NCI-H345 treated with DMSO at 0.1 percent for 48 hours (cell line): ENCODE results near the gene THRB.

Experiments used
- DNase-seq: peaks from one replicate; lab custom pipeline; 2025; ENCODE audit not compliant: unreplicated experiment; lab: John Stamatoyannopoulos, UW

Gene THRB

DNA sequence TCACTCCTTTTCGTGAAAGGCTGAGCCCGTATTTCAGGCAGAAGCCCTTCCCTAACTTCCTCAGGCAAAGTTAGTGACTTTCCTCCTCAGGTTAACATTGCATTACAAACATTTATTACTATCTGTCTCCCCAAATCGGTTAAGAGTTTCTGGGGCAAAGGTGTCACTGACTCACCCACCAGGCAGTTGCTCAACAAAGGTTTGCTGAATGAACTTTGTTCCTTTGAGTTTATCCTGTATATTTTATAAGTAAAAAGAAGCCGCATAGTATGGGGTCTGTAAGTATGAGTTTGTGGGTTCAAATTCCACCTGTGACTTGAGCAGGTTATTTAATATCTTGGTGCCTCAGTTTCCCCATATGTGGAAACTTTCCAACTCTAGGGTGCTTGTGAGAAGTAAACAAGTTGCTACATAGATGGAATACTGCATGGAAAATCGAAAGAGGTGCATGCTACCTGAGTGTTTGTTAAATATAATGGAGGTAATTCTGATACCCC lies 177.7 kb downstream of the THRB start:
- no peak for DNase-seq

DNA sequence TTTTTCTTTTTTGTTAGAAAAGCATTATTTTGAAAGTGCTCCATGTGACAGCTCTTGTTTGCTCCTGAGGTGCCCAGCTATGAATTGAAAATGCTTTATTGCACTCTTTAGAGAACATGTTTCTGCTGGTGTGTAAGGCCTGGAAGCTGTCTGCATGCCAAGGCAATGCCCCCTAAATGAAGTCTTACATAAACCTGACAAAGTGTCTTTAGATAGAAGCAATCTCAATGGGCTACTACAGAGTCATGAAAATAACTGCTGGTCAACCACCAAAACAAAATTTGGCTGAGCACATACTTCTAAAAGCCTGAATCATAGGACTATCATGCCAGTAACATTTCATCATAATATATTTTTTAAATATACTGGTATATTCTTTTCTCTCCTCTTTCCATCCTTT lies 178.7 kb downstream of the THRB start:
- DNase-seq = no peak

DNA sequence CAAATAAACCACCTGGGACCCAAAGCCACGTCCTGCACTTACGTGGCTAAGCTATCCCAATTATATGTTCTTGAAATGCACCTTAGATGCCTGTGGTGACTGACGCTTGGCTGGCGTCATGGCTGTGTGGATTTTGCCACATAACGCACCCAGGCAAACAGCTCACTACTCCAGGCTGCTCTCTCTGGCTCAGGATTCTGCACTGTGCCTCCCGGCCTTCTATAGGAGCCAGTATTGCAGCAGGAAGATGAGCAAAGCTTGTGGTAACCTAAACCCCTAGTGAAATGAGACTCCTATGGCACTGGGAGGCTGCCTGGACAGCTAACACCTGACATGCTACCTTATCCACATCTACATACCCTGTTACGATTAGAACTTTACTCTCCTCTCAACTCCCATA lies 179.3 kb downstream of the THRB start:
- no peak for DNase-seq

DNA sequence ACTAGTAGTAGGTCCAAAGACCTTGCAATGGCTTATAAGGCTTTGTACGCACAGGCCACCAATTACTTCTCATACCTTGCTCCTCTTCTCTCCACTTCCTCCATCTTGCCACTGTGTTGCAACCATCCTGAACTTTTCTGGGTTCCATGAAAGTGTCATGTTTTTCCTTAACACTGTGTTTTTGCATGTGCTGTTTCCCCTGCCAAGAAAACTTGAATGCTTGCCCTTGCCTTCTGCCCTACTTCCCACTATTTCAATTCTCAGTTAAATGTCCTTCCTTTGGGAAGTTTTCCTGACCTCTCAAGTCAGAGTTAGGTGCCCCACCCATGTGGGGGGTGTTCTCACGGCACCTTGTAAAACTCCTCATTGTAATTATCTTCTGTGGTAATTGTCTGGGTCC lies 182.8 kb downstream of the THRB start:
- no peak for DNase-seq

DNA sequence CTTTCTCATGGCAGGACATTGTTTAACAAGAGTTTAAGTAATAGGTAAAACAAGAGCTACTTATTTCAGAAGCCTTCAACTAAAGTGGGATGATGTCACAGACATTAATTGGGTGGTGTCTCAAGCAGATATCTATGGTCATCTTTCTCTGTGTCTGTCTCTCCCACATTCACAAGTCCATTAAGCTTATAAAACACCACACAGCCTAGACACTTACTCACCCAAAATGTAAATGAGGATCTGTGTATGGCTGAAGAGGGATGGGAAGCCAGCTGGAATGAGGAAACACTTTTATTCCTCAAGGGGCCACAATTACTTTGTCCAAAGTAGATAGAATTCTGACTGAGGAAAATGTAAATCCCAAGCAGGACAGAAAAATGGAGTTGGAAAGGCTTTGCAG lies 183.8 kb downstream of the THRB start:
- no peak for DNase-seq

DNA sequence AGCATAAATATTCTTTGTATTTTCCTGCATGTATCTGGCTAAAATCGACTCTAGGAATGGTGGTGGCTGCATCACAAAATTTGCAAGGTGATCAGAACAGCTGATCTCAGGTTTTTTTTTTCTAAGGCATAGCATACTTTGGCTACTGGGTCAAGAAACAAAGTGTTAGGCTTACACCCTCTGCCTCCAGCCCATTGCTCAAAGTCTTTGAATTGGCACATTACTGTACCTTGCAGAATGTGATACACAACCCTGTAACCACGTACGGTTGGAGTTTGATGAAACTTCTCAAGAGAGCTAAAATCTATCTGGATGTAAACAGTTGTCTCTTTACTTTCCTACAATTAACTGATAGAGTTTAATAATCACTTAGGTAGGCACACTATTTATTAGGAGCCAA lies 188.1 kb downstream of the THRB start:
- no peak for DNase-seq

DNA sequence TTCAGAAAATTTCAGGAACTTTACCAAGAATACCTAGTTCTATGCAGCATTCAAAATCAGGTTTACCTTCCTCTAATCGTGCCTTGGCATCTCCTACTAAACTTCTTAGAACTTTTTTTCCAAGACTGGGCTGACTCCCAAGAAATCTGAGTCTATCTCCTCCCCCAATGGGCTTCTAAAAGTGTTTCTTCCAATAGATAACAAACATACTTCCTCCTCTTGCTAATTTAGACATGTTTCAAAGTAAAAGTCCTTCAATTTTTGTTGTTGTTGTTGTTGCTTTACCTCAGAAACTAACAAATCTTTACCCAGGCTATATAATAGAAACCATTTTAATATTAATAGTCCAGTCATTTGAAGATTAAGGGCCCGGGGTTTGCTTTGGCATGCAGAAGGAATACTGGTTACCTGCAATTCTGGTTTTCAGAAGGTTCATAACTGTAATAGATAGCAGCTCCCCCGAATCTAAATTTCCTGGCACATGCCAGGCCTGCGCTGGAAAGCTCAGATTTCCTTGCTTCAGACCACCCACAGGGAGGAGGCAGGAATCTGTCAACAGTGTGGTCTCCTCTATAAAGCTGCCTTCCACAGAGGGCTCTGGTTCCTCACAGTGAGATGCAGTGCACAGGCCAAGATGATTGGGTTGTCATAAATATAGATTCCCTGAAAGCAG lies 188.7 kb downstream of the THRB start:
- DNase-seq = no peak

DNA sequence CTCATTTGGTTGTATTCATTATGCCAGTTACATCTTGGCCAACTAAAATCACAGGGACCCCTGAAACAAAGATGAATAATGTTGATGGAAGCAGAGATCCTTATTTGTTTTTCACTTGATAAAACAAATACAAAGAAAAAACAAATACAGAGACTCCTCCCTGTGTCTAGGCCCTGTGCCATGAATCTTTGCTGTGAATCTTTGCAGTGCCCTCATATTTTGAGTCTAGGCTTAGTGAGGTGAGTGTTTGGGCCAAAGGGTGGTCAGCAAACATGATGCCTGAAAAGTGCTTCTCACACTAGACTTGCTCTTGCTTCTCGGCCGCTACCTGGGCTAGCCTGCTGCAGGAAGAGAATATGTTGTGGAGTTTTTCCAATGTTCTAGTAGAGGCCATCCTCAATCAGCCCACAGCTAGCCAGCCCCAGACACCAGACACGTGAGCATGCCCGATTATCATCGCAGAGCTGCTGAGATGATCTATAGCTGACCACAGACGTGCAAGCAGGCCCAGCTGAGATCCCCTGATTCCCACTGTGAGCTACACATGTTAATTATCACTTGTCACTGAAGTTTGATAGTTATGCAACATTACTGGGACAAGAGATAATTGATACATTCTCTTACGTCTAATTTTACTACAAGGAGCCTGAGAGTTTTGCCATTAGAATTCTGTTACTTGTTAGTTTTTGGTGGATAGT lies 191.4 kb downstream of the THRB start:
- DNase-seq = no peak

DNA sequence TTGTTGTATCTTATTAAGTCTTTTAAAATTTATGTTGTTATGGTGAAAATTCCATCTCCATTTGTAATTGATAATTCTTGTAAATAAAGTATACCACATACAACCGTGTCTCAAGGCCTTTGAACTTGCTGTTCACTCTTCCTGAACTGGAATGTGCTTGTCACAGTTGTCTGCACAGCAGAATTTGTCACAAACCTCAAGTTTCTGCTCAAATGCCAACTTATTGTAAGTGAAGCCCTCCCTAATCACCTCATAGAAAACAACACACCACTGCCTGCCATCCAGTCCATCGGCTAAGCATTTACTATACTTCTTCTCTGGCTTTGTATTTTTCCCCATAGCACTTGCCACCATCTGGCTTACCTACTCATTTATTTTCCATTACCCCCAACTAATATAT lies 192.3 kb downstream of the THRB start:
- no peak for DNase-seq

DNA sequence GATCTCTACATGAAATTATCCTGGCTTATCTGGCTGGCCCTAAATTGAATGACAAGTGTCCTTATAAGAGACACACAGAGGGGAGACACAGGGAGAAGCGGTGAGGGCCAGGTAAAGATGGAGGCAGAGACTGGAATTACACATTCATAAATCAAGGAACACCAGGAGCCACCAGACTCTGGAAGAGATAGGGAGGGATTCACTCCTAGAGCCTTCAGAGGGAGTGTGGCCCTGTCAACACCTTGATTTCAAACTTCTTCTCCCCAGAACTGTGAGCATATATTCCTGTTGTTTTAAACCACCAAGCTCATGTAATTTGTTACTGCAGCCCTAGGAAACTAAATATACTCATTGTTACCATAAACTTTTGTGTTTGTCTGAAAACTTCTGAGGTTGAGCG lies 193.7 kb downstream of the THRB start:
- DNase-seq = no peak

DNA sequence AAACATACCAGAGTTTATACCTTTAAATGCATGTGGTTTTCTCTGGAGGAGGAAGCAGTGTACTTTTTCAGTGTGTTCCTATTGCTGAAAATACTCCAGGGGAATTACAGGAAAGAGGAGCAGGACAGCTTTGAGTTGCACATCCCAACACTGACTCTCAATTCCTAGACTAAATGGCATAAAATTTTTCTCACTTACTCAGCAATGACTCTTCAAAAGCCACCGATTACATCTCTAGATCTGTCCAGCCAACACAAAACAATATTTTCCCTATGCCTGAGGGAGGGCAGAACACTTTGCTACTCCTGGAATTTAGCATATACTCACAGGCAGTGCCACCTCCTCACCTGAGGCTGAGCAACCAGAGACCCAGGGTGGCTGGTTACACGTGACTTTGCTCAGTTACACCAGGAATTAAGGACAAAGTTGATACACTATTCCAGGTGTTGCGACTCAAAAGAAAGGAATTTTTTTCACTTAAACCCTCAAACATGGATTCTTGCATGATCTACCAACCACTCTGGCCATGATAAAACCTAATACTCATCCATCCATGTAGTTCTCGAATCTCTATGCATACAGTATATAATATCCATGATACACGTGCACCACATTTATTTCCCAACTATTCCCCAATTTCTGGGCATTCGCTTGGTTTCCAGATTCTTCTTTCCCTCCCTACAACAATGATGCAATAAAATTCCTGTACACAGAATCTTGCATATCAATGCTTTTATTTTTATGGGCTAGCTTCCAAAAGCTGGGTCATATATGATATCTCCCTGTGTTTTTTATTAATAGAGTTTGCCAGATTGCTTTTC lies 194.6 kb downstream of the THRB start:
- no peak for DNase-seq

DNA sequence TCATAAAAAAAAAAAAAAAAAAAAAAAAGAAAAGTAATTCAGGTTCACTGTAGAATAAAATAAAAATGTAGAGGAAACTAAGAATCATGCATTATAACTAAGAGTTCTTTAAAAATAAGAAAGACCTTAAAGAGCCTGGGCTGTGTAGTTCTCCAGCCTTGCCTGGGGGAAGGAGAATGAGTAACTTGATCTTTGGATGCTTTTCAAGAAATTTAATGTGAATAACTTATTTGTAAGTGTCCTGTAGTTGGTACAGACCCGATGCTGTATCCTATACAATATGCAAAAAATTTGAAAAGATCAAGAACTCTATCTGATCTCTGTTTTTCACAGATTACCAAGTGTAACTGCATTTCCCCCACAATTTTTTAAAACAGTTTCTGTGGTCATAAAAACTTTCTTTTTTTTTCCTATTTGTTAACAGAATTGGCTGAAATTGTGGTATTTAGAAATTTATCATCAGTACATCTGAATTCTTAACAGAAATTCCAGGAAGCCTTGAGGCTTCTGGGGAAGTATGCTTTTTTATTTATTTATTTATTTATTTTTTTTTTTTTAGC lies 195.3 kb downstream of the THRB start:
- DNase-seq = no peak

DNA sequence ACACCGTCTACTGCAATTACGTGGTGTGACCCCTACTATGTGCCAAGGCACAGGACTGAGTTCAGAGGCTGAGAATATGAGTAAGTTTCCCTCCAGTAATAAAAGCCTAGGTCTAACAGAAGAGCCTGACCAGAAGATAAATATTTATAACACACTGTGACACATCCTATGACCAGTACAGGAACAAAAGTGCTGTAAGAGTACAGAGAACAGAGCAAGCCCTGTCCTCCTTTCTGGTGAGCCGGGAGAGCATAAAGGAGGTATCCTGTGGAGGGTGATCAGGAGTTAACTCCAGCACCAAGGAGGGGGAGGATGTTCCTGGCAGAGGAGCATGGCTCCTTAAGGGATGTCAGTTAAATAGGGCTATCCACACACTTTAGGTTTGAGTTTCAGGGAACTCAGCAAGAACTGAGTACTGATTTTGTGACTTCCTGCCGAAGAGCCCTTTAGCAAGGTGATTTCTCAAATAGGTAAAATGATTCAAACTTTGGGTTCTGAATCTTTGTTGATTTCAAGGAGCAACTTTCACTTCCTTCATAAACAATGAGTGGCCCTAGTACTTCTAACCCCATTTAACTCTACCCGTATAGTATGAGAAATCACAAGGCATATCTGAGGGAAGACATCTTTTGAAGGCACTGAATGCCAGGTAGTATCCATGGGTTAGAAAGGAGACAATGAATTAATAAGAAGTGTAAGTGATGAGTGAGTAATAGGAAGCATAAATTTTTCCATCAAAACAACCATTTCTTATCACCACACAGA lies 198.0 kb downstream of the THRB start:
- DNase-seq = no peak

DNA sequence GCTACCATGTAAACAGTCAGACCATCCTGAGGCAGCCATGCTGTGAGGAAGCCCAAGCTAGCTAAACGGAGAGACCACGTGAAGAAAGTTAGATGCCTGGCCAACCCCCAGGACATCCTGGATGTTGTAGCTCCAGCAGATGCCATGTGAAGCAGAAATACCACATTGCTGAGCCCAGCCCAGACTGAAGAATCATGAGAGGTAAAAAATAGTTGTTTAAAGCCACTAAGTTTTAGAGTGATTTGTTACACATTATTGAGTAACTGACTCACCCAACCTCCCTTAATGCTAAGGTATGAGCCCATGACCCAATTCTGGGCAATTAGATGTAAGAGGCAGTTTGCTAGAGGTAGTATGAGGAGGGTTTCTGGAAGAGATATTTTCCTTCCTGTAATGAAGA lies 200.5 kb downstream of the THRB start:
- no peak for DNase-seq

DNA sequence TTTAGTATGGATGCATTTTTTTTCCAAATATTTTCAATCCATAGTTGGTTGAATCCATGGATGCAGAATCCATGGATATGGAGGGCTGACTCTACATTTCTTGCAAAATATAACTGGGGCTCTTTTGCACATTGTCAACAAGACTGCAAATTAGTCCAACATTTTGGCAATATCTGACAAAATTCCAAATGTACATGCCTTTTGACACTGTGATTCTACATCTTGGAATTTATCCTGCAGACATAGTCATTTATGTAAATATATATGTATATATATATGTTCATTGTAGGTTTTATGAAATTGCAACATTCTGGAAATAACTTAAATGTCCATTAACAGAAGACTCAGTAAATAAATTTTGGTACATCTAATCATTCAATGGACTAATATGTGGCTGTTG lies 203.0 kb downstream of the THRB start:
- DNase-seq = no peak

DNA sequence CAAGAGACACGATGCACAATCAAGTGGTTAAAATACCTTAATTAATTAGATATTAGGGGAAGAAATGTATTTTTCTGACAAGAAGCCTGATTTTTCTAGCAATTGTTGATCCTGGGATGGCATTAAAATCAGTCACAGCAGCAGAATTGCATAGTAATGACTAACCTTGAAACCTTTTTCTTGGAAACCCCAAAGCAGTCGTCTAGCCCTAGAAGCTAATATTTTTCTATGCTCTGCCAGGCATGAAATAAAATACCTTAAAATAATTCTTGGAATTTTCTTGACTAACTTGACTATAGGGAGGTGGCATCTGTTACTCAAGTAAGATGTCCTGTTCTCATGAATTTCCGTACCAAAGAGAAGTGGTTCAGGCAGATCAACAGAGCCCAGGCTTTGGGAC lies 204.1 kb downstream of the THRB start:
- DNase-seq = no peak

DNA sequence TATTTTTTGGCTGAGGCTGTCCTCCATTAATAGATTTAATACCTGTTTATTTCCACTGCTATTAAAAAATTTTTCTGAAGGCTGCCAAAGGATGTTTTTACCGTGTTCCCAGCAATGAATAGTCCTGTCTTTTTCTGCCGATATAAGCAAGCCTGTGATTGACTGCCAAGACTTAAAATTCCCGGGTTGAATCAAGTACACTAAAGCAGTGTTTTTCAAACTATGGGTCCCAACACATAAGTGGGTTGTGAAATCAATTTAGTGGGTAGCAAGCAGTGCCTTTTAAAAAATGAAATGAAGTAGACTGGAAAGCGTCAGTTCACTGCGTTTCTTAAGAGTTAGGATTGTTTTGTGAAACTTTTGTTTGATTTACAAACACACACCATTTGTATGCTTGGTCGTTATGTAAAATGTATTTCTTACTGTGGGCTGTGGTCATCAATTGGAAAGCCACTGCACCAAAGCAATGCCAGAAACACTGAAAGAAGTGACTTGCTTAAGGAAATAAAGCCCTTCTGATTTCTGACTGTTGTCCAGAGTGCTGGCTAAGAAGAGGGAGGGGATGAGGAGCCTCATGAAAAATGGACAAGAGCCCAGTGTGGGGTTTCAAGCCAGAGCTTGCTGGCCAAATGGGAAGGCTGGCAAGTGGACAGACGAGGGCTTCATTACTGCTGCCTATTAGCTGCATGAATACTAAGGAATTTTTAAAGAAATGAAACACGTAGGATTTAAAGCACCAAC lies 206.0 kb downstream of the THRB start:
- no peak for DNase-seq

DNA sequence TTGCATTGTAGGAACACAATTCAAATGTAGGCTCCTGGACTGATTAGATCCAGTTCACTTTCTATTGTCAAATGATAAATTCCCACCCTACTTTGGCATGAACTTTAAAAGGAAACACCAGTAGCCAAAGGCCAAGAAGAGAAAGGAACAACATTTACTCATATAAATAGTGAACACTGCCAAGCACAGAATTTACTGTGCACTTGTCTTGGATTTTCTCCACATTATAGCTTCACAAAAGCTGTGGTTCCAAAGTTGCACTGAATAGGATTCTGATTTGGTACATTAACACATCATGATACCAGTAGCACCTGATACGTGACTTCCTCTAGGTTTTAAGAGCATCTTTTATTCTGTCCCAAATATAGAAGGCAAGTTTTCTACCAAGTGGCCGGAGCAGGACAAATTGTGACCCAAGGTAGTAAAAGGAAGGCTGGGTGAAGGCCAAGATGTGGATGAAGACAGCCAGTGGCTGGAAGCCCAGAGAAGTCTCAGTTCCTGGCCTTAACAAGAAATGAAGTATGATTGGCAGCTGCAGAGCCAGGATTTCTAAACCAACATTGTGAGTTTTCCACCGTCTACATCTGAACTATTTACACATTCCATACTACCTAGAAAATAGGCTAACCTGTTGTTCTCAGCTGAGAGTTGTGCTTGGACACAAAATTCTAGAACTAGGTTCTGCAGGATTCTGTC lies 206.7 kb downstream of the THRB start:
- DNase-seq = no peak

DNA sequence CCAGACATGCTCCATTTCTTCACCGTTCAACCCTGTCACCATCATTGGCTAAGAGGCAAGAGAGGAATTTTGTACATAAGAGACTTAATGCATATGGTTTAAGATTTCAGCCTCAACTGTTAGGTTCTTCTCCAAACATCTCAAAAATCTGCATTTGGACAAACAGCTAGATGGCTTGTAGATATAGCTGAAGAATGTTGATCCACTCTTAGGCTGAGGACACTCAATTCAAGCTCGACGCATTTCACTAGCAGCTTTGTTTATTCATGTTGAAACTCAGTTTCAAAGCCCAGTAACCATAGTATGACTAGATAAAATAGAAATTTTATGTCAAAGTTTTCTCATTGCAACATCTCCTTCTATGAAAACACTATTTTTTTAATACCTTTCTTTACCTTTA lies 208.2 kb downstream of the THRB start:
- no peak for DNase-seq

DNA sequence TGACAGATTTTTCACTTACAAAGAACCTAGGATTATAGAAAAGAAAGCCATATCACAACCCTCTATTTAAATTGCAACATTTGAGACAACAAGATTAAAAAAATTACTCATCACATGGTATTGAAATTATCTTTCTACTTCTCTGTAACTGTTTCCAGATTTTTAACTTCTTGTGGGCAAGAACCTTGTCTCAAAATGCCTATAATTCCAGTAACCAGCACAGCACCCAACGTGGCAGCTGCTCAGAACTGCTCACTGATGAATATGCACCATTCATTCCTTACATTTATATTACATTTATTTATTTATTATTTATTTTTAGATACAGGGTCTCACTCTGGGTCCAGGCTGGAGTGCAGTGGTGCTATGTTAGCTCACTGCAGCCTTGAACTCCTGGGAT lies 216.1 kb downstream of the THRB start:
- no peak for DNase-seq
